Thoracic aorta (tissue), 2 donors: ENCODE measurements around the gene FOXD2. TPM values are rescaled to one million over a fixed set of nuclear protein-coding genes. Genes with fewer than 3 reads are reported as not detected.

ENCODE experiments used
- ATAC-seq: fragments of 150-250 bp; one replicate; pipeline ENCODE4 v1.8.0; 2017; ENCODE audit warnings: low read depth; ENCODE audit not compliant: insufficient number of reproducible peaks, low FRiP score
- DNase-seq: peaks from one replicate; pipeline ENCODE4 v3.0.0-alpha.2; 2020; ENCODE audit warnings: low spot score
- H3K27ac ChIP-seq, 2 donors: fragments of 200-600 bp; sonication (generic); 1 replicate in 1 of 2; 2 replicates in 1 of 2; pipeline ENCODE4 v1.5.1; 2016; ENCODE audit warnings: mild to moderate bottlenecking in 2 of 2, moderate library complexity in 2 of 2
- H3K27me3 ChIP-seq: fragments of 200-600 bp; sonication (generic); replicated peaks from 2 replicates; pipeline ENCODE4 v1.6.0; 2016; ENCODE audit warnings: mild to moderate bottlenecking; ENCODE audit not compliant: insufficient read depth
- H3K36me3 ChIP-seq: fragments of 200-600 bp; sonication (generic); one replicate; pipeline ENCODE4 v1.5.1; 2016
- H3K4me1 ChIP-seq, 2 donors: fragments of 200-600 bp; sonication (generic); 1 replicate in 1 of 2; 2 replicates in 1 of 2; pipeline versions ENCODE4 v1.5.1 to v1.6.0; 2016; ENCODE audit warnings: low read depth in 2 of 2, mild to moderate bottlenecking in 1 of 2; ENCODE audit not compliant: control insufficient read depth in 1 of 2
- H3K4me3 ChIP-seq: fragments of 200-600 bp; sonication (generic); 2 replicates; pipeline ENCODE4 v1.5.1; 2016; ENCODE audit warnings: mild to moderate bottlenecking
- H3K9me3 ChIP-seq: fragments of 200-600 bp; sonication (generic); 2 replicates; pipeline ENCODE4 v1.5.1; 2016
- CTCF ChIP-seq: fragments of 200-600 bp; sonication (generic); IDR thresholded peaks from one replicate; pipeline ENCODE4 v1.5.1; 2019; ENCODE audit warnings: antibody characterized with exemption
- total RNA-seq, 2 donors: library from RNA; depleted of rRNA; stranded (reverse); fragments of >200 nt; gene quantifications; one replicate each; pipeline versions ENCODE4 v1.1.0 to v1.2.3, GENCODE V29; 2016

FOXD2 gene
- total RNA-seq, 2 donors from 2014 or later = 4.9 TPM

GRCh38 chr1:47483651-47484050 lies 45.8 kb downstream of the FOXD2 start:
- Histone ChIP-seq H3K9me3 (no peaks in the 10 kb centered on the region), H3K4me1 (peaks cover 0 to 2% of the 10 kb centered on the region in 2 donors), H3K4me3 (no peak overlapping the region), H3K27me3 (no peaks in the 10 kb centered on the region), H3K36me3 (no peaks in the 10 kb centered on the region), H3K27ac (no peak overlapping the region)
- no peak for DNase-seq
- ATAC-seq = no peak
- TF ChIP-seq CTCF = no peak

- ATAC-seq = no peak
Observed at GRCh38 chr1:47485817-47486216, 48.0 kb downstream of the FOXD2 start.

GRCh38 chr1:47487332-47487731 lies 49.5 kb downstream of the FOXD2 start:
- Histone ChIP-seq H3K4me3 (no peak overlapping the region), H3K27me3 (no peaks in the 10 kb centered on the region), H3K4me1 (no peaks in the 10 kb centered on the region), H3K36me3 (no peaks in the 10 kb centered on the region), H3K27ac (no peak overlapping the region), H3K9me3 (no peaks in the 10 kb centered on the region)
- DNase-seq (no peak), ATAC-seq (no peak)
- TF ChIP-seq CTCF = no peak

More at GRCh38 chr1:47485817-47486216, 48.0 kb downstream of the FOXD2 start:
- Histone ChIP-seq H3K4me3 (no peak overlapping the region), H3K27me3 (no peaks in the 10 kb centered on the region), H3K27ac (no peak overlapping the region), H3K4me1 (no peaks in the 10 kb centered on the region), H3K9me3 (no peaks in the 10 kb centered on the region), H3K36me3 (no peaks in the 10 kb centered on the region)
- TF ChIP-seq CTCF = no peak
- no peak for DNase-seq

GRCh38 chr1:47487850-47488450 lies 50.1 kb downstream of the FOXD2 start:
- no peak overlapping the region for H3K27ac ChIP-seq
- DNase-seq (no peak), ATAC-seq (no peak)
- H3K36me3 ChIP-seq = no peaks in the 10 kb centered on the region
- no peaks in the 10 kb centered on the region for H3K27me3 ChIP-seq
- no peak overlapping the region for H3K4me3 ChIP-seq
- H3K4me1 ChIP-seq = no peaks in the 10 kb centered on the region
- no peaks in the 10 kb centered on the region for H3K9me3 ChIP-seq
- TF ChIP-seq CTCF = no peak

Other genes with a start within 250 kb of the FOXD2 start
- gene PDZK1IP1, start 248.0 kb upstream of the FOXD2 start, total RNA-seq = not detected
- 1 to 10 TPM; 2.4 to 3.0 TPM for gene TAL1, start 205.8 kb upstream of the FOXD2 start, total RNA-seq
- 1 to 10 TPM; 1.1 to 2.2 TPM for gene STIL, start 123.9 kb upstream of the FOXD2 start, total RNA-seq
- 100 to 1,000 TPM; 117 to 146 TPM for gene CMPK1, start 104.3 kb upstream of the FOXD2 start, total RNA-seq
- under 1 TPM in 1 of 2 donors, not detected in 1; 0.28 TPM for gene FOXE3, start 21.8 kb upstream of the FOXD2 start, total RNA-seq